ENCODE measurements around the gene HSPA6.
"Not testable (repeated sequence)": the region's sequence is repeated elsewhere in the genome, so short reads cannot be mapped to it uniquely, and the experiment has no call there.

- not testable (repeated sequence) for TF ChIP-seq CTCF, POLR2AphosphoS5, POLR2A (IDR thresholded peaks at IDR 0.05)
Observed at GRCh38 chr1:161556143-161556542, 31.8 kb downstream of the HSPA6 start.
